Adrenal gland (tissue), 5 donors: ENCODE results near the gene ASB6.

Source experiments
- CTCF ChIP-seq, 6 experiments: fragments of 450-650 bp in 4 of 6; fragments of 200-600 bp in 2 of 6; sonication (generic) in 1 of 6; IDR thresholded peaks; 1 replicate in 5 of 6; 2 replicates in 1 of 6; pipeline versions ENCODE4 v1.5.1 to v1.8.0; 2016 to 2021; ENCODE audit warnings: antibody characterized with exemption in 6 of 6, mild to moderate bottlenecking in 2 of 6, moderate library complexity in 1 of 6
- POLR2A ChIP-seq, 2 donors: fragments of 450-650 bp; IDR thresholded peaks; one replicate each; pipeline ENCODE4 v1.6.1; 2017; ENCODE audit warnings: antibody characterized with exemption in 2 of 2, mild to moderate bottlenecking in 2 of 2, moderate library complexity in 1 of 2
- donor health status: DM: no; HTN: no; CAD: no.

- no peak for TF ChIP-seq CTCF (IDR thresholded peaks at IDR 0.05)
- no peak for TF ChIP-seq POLR2A (IDR thresholded peaks at IDR 0.05)
Measured at GRCh38 chr9:129594632-129595031, 47.3 kb downstream of the ASB6 start.
